H1 (cell line): ENCODE results near the gene ASB16. TPM values are rescaled to one million over a fixed set of nuclear protein-coding genes. Genes with fewer than 3 reads are reported as not detected.

ENCODE experiments used
- CTCF ChIA-PET: fragments of 300-600 bp; sonication (Branson Sonifier 250); formaldehyde crosslinking; loops from one replicate; lab custom pipeline; 2021; ENCODE audit not compliant: partially characterized antibody; lab: Charles Lee
- POLR2A ChIA-PET: fragments of 300-600 bp; sonication (Branson Sonifier 250); formaldehyde crosslinking; loops from one replicate; lab custom pipeline; 2021; ENCODE audit warnings: inconsistent platforms; ENCODE audit not compliant: partially characterized antibody; lab: Charles Lee
- DNase-seq, 2 experiments: peaks; one replicate each; pipeline versions ENCODE4 v3.0.0 to v3.0.0-alpha.2; 2010 to 2022; ENCODE audit warnings: low spot score in 2 of 2, low read depth in 1 of 2, mixed read lengths in 1 of 2
- FAIRE-seq: peaks from 2 replicates; lab custom pipeline; 2011; peaks lifted over from hg19 to GRCh38; lab: Jason Lieb, UNC
- H2AFZ ChIP-seq: 2 replicates; pipeline ENCODE4 v1.8.1; 2012; ENCODE audit warnings: low read length, inconsistent platforms
- H2AK5ac ChIP-seq: 2 replicates; pipeline ENCODE4 v1.6.1; 2013; ENCODE audit warnings: low read depth, low read length
- H2BK120ac ChIP-seq: replicated peaks from 2 replicates; pipeline ENCODE3; 2013; ENCODE audit warnings: low read depth, low read length, inconsistent platforms
- H2BK12ac ChIP-seq: 2 replicates; pipeline ENCODE4 v1.6.1; 2013; ENCODE audit warnings: low read depth, low read length
- H2BK15ac ChIP-seq: 2 replicates; pipeline ENCODE4 v1.6.1; 2013; ENCODE audit warnings: low read length
- H2BK20ac ChIP-seq: 2 replicates; pipeline ENCODE4 v1.6.1; 2013; ENCODE audit warnings: low read length
- H2BK5ac ChIP-seq: 2 replicates; pipeline ENCODE4 v1.6.1; 2013; ENCODE audit warnings: low read depth, low read length
- H3K14ac ChIP-seq: 2 replicates; pipeline ENCODE4 v1.6.1; 2013; ENCODE audit warnings: inconsistent platforms; ENCODE audit not compliant: insufficient read length
- H3K18ac ChIP-seq: 2 replicates; pipeline ENCODE4 v1.6.1; 2013; ENCODE audit warnings: low read length; ENCODE audit errors: extremely low read depth
- H3K23ac ChIP-seq: 2 replicates; pipeline ENCODE4 v1.6.1; 2013; ENCODE audit warnings: inconsistent platforms; ENCODE audit not compliant: insufficient read length
- H3K23me2 ChIP-seq: 2 replicates; pipeline ENCODE4 v1.6.1; 2013; ENCODE audit warnings: low read depth, low read length
- H3K27ac ChIP-seq: 2 replicates; pipeline ENCODE4 v1.6.1; 2011; ENCODE audit warnings: low read depth, low read length, inconsistent platforms
- H3K27me3 ChIP-seq, 4 experiments: replicated peaks in 1 of 4; 1 replicate in 1 of 4; 2 replicates in 3 of 4; pipeline versions ENCODE4 v1.6.1 to v1.8.1; 2011 to 2013; ENCODE audit warnings: low read length in 3 of 4, mild to moderate bottlenecking in 3 of 4, inconsistent platforms in 2 of 4, mixed read lengths in 2 of 4, moderate library complexity in 1 of 4; ENCODE audit not compliant: control insufficient read depth in 3 of 4, insufficient read depth in 3 of 4; ENCODE audit errors: extremely low read depth in 1 of 4
- H3K36me3 ChIP-seq, 4 experiments: 2 replicates each; pipeline versions ENCODE4 v1.6.1 to v1.8.1; 2011 to 2013; ENCODE audit warnings: mild to moderate bottlenecking in 4 of 4, low read length in 3 of 4, moderate library complexity in 2 of 4, control low read depth in 1 of 4, inconsistent platforms in 1 of 4; ENCODE audit not compliant: insufficient read depth in 4 of 4, control insufficient read depth in 2 of 4
- H3K4ac ChIP-seq: replicated peaks from 2 replicates; pipeline ENCODE3; 2013; ENCODE audit warnings: low read length, low read depth, mixed read lengths, inconsistent platforms; ENCODE audit not compliant: insufficient read length
- H3K4me1 ChIP-seq, 4 experiments: replicated peaks in 1 of 4; 1 replicate in 1 of 4; 2 replicates in 3 of 4; pipeline versions ENCODE4 v1.6.1 to v1.8.1; 2011 to 2013; ENCODE audit warnings: low read length in 3 of 4, inconsistent platforms in 2 of 4, mixed read lengths in 1 of 4; ENCODE audit not compliant: insufficient read depth in 4 of 4, control insufficient read depth in 3 of 4
- H3K4me2 ChIP-seq, 2 experiments: 2 replicates each; pipeline versions ENCODE4 v1.6.1 to v1.8.1; 2011 to 2013; ENCODE audit warnings: low read depth in 2 of 2, low read length in 2 of 2, control low read depth in 1 of 2, inconsistent platforms in 1 of 2, mild to moderate bottlenecking in 1 of 2; ENCODE audit not compliant: insufficient read depth in 1 of 2
- H3K4me3 ChIP-seq, 4 experiments: fragments of 200-600, 300-600 bp in 1 of 4; sonication (generic), shearing (Covaris generic), sonication (Bioruptor Twin) in 1 of 4; 2 replicates each; pipeline versions ENCODE4 v1.5.1 to v1.8.1; 2011 to 2016; ENCODE audit warnings: low read length in 4 of 4, low read depth in 3 of 4, control low read depth in 2 of 4, inconsistent platforms in 2 of 4, mild to moderate bottlenecking in 2 of 4, mixed read lengths in 1 of 4, moderate library complexity in 1 of 4; ENCODE audit not compliant: insufficient read depth in 2 of 4; ENCODE audit errors: extremely low read depth in 1 of 4
- H3K56ac ChIP-seq: replicated peaks from 2 replicates; pipeline ENCODE3; 2013; ENCODE audit warnings: low read depth, mild to moderate bottlenecking, mixed read lengths, low read length, inconsistent platforms; ENCODE audit not compliant: insufficient read length
- H3K79me1 ChIP-seq: 2 replicates; pipeline ENCODE4 v1.6.1; 2013; ENCODE audit warnings: low read depth, low read length, control low read depth
- H3K79me2 ChIP-seq, 2 experiments: 2 replicates each; pipeline versions ENCODE4 v1.6.1 to v1.8.1; 2012 to 2013; ENCODE audit warnings: low read length in 2 of 2, mild to moderate bottlenecking in 2 of 2, inconsistent platforms in 1 of 2; ENCODE audit not compliant: insufficient read depth in 2 of 2, control insufficient read depth in 1 of 2
- H3K9ac ChIP-seq, 4 experiments: replicated peaks in 1 of 4; 1 replicate in 1 of 4; 2 replicates in 3 of 4; pipeline versions ENCODE4 v1.6.1 to v1.8.1; 2011 to 2013; ENCODE audit warnings: low read depth in 3 of 4, low read length in 3 of 4, control low read depth in 2 of 4, mild to moderate bottlenecking in 2 of 4, moderate library complexity in 2 of 4, inconsistent platforms in 1 of 4; ENCODE audit errors: extremely low read depth in 1 of 4
- H3K9me3 ChIP-seq, 2 experiments: 2 replicates each; pipeline versions ENCODE4 v1.6.1 to v1.8.1; 2012 to 2013; ENCODE audit warnings: mild to moderate bottlenecking in 2 of 2, moderate library complexity in 2 of 2, control low read depth in 1 of 2, inconsistent platforms in 1 of 2, low read depth in 1 of 2, low read length in 1 of 2, mixed read lengths in 1 of 2; ENCODE audit not compliant: insufficient read depth in 2 of 2
- H4K20me1 ChIP-seq, 2 experiments: replicated peaks in 1 of 2; 2 replicates each; pipeline versions ENCODE3 to v1.8.1; 2011 to 2013; ENCODE audit warnings: inconsistent platforms in 2 of 2, low read length in 2 of 2, mild to moderate bottlenecking in 1 of 2; ENCODE audit not compliant: insufficient read depth in 2 of 2, control insufficient read depth in 1 of 2
- H4K5ac ChIP-seq: 2 replicates; pipeline ENCODE4 v1.6.1; 2013; ENCODE audit warnings: low read length, low read depth, mixed read lengths, inconsistent platforms; ENCODE audit not compliant: insufficient read length
- H4K8ac ChIP-seq: 2 replicates; pipeline ENCODE4 v1.8.0; 2013; ENCODE audit warnings: mild to moderate bottlenecking, moderate library complexity, low read length, inconsistent platforms; ENCODE audit not compliant: insufficient read depth; ENCODE audit errors: extremely low read depth
- H4K91ac ChIP-seq: replicated peaks from 2 replicates; pipeline ENCODE3; 2013; ENCODE audit warnings: low read length, mixed read lengths, inconsistent platforms; ENCODE audit not compliant: insufficient read length
- ASH2L ChIP-seq: fragments of 200-600, 300-600 bp; sonication (generic); IDR thresholded peaks from one replicate; pipeline ENCODE4 v1.7.1; 2017; ENCODE audit warnings: low read length
- CBX5 ChIP-seq: fragments of 300-800, 300-1000 bp; sonication (generic); IDR thresholded peaks from 2 replicates; pipeline ENCODE4 v1.7.1; 2016; ENCODE audit warnings: antibody characterized with exemption, low read length, low read depth
- EP300 ChIP-seq, 2 experiments: IDR thresholded peaks; 1 replicate in 1 of 2; 2 replicates in 1 of 2; pipeline ENCODE4 v1.6.1; 2011 to 2012; ENCODE audit warnings: low read depth in 2 of 2, low read length in 2 of 2, mild to moderate bottlenecking in 2 of 2, borderline replicate concordance in 1 of 2, inconsistent platforms in 1 of 2, moderate library complexity in 1 of 2
- TCF12 ChIP-seq: IDR thresholded peaks from 2 replicates; pipeline ENCODE4 v1.6.1; 2011; ENCODE audit warnings: low read depth, mild to moderate bottlenecking, low read length
- WGBS, 2 experiments: shearing (Covaris generic) in 1 of 2; methylation state at CpG; one replicate each; pipeline versions ENCODE4 v1.1.6 to v1.1.7; 2013 to 2015; ENCODE audit warnings: low lambda C conversion rate in 2 of 2, mixed read lengths in 2 of 2, inconsistent platforms in 1 of 2, low coverage in 1 of 2, missing lambda C conversion rate in 1 of 2; ENCODE audit not compliant: insufficient replicate concordance in 2 of 2, insufficient coverage in 1 of 2, insufficient read length in 1 of 2; ENCODE audit errors: extremely low coverage in 1 of 2, missing lambda C conversion rate in 1 of 2; 5-methylcytosine and 5-hydroxymethylcytosine counted together
- polyA plus RNA-seq, 7 experiments: library from polyadenylated mRNA; depleted of rRNA in 3 of 7; stranded (reverse) in 5 of 7; unstranded in 2 of 7; fragments of >200 nt in 5 of 7; fragments of 200-250 nt in 2 of 7; gene quantifications; 1 replicate in 5 of 7; 2 replicates in 1 of 7; 4 replicates in 1 of 7; pipeline versions ENCODE4 v1.2.1 to v1.2.3, GENCODE V29; 2011 to 2013; ENCODE audit warnings: missing spikeins in 2 of 7, mixed read lengths in 2 of 7
- total RNA-seq: library from RNA; stranded (reverse); fragmentation: NEBNext Ultra II Directional; extraction: Animal tissue kit (Norgen Biotek cat#: 25700); gene quantifications from 2 replicates; pipeline ENCODE4 v1.2.1, GENCODE V29; 2021

The ASB16 gene
- total and polyA plus RNA-seq, 2 of the 8 experiments (the other 6 are each of a cell fraction or from before 2014, with no cell fraction given) = 0.05 TPM; not detected in 1

GRCh38 chr17:44202756-44203155 lies 32.3 kb downstream of the ASB16 start:
- 0 out of 2 replicates have a peak overlapping the region, but pooled peaks have one; percentile 52 for H2BK12ac ChIP-seq
- 87% methylated on average over 4 of the region's 4 CpGs; no CpG with 5 or more reads in 1 of the 2 experiments for WGBS, 2 experiments
- no peak overlapping the region for H3K9ac ChIP-seq
- DNase-seq = no peak
- no peak overlapping the region for H2BK5ac ChIP-seq
- no peak overlapping the region for H3K27ac ChIP-seq
- no peaks in the 10 kb centered on the region for H3K79me1 ChIP-seq
- peak overlapping the region; percentile 82 for H2BK15ac ChIP-seq
- TF ChIP-seq TCF12 (no peak), CBX5 (no peak), EP300 (IDR thresholded peaks at IDR 0.05; ENCODE audit: borderline replicate concordance in 1 of 2, low read depth in 2 of 2, low read length in 2 of 2) (no peak), ASH2L (no peak)
- H3K4me3 ChIP-seq = no peak overlapping the region
- POLR2A ChIA-PET = interaction anchor here (1.4 to 8.5 kb wide), 2 partner anchors 11 to 17 kb away, joined by 3 to 78 read pairs; partner anchors contain the start of gene UBTF
- H3K36me3 ChIP-seq = peaks cover 6 to 11% (median 7%) of the 10 kb centered on the region in 4 experiments; a peak in 6 of 8 replicates
- no peaks in the 10 kb centered on the region for H3K27me3 ChIP-seq
- H2BK120ac ChIP-seq = no peak overlapping the region
- H3K4me2 ChIP-seq = no peak overlapping the region
- peaks cover 0 to 11% of the 10 kb centered on the region in 2 experiments; a peak in 3 of 4 replicates for H3K79me2 ChIP-seq
- no peak overlapping the region for H4K91ac ChIP-seq
- no peak overlapping the region for H3K18ac ChIP-seq
- no peak overlapping the region for H3K56ac ChIP-seq
- no peak overlapping the region for H4K5ac ChIP-seq
- H2BK20ac ChIP-seq = no peak overlapping the region
- FAIRE-seq = no peak
- H4K8ac ChIP-seq = no peak overlapping the region
- H3K23me2 ChIP-seq = peaks cover 10% of the 10 kb centered on the region
- H2AK5ac ChIP-seq = no peak overlapping the region
- no peak overlapping the region for H3K4ac ChIP-seq
- no peak overlapping the region for H3K23ac ChIP-seq
- no peak overlapping the region for H2AFZ ChIP-seq
- H3K4me1 ChIP-seq = peaks cover 3 to 21% (median 8%) of the 10 kb centered on the region in 4 experiments
- CTCF ChIA-PET = interaction anchor here (0.6 to 3.9 kb wide), 15 partner anchors 11 to 148 kb away, joined by 3 to 31 read pairs (median 5); partner anchors contain the start of gene GRN
- no peak overlapping the region for H3K14ac ChIP-seq
- peaks cover 0 to 2% of the 10 kb centered on the region in 2 experiments for H4K20me1 ChIP-seq
- H3K9me3 ChIP-seq = no peaks in the 10 kb centered on the region
